Measurements from ENCODE around the gene RPLP2.
A peak's percentile ranks its signal among the peaks of the same experiment; 100 is the strongest.

Gene RPLP2

DNA sequence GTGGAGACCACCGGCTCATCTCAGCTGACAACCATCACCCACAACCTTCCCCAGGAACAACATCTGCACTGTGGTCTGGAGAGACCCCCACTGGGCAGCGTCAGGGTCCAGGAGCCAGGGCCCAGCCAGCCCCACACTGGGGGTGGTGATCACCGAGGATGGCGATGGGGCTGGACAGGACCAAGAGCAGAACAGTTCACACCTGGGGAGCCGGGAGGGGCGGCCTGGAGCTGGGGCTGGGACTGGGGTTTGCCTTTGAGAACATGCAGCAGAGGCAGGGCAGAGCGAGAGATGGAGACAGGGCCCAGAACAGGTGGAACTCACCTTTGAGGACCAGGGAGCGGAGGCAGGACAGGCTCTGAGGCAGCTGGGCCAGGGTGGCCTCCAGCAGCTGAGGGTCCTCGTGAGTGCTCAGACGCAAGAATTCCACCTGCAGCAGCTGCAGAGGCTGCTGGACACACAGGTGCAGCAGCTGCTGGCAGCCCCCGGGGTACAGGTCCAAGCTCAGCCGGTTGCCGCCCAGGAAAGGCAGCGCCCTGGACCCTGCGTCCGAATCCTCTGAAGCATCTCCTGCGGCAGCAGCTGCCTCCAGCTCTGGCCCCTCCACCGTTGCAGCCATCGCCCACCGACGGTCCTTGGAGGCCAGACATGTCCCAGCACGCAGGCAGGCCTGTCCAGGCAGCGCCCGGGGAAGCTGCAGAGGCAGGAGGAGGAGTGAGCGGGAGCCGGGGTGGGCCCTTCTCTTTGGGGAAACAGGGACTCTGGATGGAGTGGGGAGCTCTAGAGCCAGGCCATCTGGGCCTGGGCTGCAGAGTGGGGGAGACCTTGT, 5.8 kb upstream of the RPLP2 start:
- DNase-seq (ENCODE audit: low read depth in 2 of 2), result no peak

DNA sequence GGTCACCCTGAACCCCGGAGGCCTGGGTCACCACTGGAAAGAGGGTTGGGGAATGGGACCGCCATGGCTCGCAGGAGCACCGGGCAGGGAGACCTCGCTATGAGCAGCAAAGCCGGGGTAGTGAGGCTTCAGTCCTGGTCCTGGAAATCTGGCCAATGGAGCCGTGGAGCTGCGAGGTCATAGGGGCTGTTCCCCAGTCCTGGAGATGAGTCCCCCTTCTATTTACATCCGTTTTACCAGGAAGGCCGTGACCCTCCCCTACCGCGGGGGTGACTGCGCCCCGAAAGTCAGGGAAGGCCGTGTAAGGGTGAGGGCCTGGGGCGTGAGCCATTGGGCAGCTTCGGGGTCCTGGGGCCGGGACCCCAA, 5.2 kb upstream of the RPLP2 start:
- no peak for DNase-seq (ENCODE audit: low read depth in 2 of 2)

DNA sequence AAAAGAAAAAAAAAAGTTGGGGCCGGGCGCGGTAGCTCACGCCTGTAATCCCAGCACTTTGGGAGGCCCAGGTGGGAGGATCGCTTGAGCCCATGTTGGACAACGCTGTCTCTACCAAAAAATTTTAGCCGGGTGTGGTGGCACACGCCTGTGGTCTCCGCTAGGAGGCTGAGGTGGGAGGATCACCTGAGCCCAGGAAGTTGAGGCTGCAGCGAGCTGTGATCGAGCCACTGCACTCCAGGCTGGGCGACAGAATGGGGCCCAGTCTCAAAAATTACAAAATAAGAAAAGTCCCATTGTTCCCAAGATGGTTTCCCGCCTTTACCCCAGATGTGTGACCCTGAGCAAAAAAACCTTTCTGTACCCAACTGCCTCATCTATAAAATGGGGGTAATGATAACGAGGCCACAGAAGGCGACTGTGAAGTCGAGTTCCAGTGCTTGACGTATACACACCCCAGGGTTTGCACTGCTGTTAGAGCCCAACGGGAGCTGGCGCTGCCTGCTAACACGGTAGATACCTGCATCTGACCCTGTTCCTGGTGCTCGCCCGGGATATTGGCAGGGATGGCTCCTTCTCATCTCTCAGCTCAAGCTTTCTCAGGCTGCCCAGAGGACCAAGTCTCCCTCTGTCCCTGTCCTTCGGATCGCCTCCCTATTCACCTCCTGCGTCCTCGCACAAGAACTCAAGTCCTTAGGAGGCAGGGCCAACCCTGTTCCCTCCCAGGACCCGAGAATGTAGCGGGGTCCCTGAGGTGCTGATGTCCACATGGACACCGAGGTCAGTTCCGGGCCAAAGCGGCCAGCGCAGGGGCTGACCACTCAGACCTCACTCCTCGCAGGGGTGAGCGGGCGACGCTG, 1.1 kb upstream of the RPLP2 start:
- DNase-seq (ENCODE audit: low read depth in 2 of 2), result no peak

DNA sequence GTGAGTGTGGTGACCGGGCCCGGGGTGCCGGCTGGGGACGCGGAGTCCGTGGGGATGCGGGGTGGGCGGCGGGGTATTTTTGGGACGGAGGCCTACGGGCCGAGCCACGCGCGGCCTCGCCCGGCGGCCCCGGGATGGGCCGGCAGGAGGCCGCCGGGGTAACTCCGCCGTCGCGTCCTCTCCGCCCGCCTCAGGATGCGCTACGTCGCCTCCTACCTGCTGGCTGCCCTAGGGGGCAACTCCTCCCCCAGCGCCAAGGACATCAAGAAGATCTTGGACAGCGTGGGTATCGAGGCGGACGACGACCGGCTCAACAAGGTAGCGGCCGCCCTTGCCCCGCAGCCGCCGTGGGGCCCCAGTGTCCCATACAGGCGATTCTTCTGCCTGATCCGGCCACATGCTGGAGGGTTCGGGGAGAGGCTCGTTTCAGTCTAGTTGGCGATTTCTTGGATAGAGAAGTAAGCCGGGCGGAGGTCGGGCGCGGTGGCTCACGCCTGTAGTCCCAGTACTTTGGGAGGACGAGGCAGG, 337 bp downstream of the RPLP2 start:
- DNase-seq (ENCODE audit: low read depth in 2 of 2), result no peak

DNA sequence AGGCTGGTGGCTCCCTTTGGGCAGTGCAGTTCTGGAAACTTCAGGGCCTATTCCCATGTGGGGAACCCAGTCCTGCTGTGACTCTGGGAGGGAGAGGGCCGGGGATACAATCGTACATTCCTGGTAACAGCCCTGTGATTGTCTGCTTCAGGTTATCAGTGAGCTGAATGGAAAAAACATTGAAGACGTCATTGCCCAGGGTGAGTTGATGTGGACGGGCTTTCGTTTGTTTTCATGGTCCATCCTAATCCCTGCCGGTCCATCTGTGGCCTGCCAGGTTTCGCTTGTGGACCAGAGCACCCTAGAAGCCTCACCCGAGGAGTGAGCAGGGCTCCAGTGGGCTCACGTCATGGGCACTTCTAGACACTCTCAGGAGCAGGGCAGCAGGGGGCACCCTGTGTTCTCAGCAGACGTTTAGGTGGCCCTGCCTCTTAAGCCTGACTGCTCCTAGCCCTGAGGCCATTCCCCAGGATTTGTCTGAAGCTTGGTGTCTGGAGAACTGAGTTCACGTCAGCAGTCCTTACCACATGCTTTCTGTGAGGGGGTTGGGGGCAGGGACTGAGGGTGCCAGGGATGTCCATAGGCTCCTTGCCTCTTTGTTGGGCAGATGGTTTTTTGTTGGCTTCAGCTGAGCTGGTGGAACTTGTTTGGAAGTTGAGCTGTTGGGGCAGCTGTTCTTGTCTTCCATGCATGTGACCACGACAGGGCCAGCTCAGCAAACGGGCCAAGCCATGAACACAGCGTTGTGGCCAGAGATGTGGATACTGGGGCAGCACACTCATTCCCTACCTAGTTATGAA, 1.9 kb downstream of the RPLP2 start:
- no peak for DNase-seq (ENCODE audit: low read depth in 2 of 2)

DNA sequence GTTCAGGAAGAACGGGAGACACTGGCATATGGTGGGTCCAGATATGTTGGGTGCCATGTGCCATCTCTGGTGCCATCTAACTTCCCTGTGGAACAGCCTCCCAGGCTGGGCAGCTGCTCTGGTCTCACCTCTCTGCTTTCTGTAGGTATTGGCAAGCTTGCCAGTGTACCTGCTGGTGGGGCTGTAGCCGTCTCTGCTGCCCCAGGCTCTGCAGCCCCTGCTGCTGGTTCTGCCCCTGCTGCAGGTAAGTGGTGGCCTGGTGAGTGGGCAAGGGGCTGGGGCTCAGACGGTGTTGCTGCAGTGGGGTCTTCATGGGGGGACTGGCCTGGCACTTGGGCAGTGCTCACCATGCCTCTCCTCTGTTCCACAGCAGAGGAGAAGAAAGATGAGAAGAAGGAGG, 2.6 kb downstream of the RPLP2 start:
- DNase-seq (ENCODE audit: low read depth in 2 of 2), result no peak

DNA sequence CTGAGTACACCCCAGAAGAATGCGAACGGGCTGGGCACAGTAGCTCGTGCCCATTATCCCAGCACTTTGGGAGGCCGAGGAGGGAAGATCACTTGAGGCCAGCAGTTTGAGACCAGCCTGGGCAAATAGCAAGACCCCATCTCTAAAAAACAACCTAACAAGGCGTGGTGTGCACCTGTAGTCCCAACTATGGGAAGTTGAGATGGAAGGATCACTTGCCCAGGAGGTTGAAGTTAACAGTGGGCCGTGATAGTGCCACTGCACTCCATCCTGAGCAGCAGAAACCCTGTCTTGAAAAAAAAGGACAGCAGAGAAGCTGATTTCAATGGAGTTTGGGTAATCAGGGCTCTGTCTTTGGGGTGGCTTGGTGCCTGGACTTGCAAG, 3.3 kb downstream of the RPLP2 start:
- no peak for DNase-seq (ENCODE audit: low read depth in 2 of 2)

DNA sequence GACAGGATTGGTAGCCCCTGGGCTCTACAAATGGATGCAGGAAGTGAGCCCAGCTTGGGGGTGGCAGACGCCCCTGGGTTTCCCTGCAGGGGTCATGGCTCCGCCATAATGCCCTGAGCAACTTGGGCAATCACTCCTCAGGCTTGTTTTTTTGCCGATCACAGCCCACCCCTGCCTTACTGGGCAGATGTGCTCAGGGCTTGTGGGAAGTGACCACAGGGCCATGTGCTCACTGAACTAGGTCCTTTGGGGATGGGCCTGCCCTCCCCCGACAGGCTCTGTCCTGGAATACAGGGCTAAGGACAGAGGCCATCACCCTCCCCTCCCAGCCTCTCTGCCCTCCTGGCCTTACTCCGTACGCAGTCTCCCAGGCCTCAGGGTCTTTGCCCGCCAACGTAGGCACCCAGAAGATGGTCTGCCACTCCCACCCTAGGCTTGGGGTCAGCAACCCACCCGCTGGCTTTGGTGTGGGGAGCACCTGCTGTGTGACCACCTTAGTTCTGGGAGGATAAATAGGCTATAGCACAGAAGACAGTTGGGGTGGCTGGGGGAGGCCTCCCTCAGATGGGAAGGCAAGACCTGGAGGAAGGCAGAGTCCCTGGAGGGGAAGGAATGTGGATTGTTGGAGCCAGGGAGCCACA, 3.8 kb downstream of the RPLP2 start:
- DNase-seq (ENCODE audit: low read depth in 2 of 2), result no peak

DNA sequence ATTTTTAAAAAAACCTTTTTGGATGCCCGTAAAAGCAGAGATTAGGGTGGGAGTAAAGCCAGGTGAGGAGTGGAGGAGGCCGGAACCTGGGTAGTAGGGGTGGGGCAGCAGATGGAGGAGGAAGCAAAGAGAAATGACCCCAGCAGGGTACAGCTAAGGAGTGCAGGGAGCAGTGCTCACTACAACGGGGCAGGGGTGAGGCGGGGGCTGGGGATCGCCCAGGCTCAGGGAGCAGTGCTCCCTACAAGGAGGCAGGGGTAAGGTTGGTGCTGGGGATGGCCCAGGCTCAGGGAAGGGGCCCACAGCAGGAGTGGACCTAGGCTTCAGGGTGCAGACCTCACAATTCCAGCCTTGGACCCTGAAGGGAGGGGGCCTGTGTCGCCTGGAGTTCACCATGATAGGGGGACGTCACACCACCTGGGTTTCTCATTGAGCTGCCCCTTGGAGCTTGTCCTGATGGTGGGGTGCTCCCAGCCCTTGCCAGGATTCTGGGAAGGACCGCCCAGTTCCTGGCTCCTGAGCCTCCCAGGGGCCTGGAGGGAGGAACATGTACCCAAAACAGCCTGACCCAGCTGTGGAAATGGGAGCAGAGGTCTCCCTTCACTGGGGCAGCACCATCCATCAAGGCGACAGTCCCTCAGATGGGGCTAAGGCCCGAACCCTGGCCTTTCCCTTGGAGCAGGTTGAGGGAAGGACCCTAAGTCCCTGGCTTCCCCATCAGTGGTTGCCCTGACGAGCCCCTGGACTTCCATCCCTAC, 6.1 kb downstream of the RPLP2 start:
- DNase-seq (ENCODE audit: low read depth in 2 of 2), result no peak

DNA sequence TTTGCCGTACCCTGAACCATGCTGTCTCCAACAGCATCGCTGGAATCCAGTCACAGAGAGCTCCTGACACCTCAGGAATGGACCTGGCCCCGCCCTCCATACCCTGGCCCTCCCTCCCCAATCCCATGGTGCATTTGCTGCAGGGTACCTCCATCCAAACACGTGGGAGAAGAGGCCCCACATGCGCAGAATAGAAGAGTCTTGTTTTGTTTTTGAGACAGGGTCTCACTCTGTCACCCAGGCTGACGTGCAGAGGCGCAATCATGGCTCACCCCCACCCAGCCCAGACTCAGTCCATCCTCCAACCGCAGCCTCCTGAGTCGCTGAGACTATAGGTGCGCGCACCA, 6.6 kb downstream of the RPLP2 start:
- DNase-seq (ENCODE audit: low read depth in 2 of 2), result no peak

DNA sequence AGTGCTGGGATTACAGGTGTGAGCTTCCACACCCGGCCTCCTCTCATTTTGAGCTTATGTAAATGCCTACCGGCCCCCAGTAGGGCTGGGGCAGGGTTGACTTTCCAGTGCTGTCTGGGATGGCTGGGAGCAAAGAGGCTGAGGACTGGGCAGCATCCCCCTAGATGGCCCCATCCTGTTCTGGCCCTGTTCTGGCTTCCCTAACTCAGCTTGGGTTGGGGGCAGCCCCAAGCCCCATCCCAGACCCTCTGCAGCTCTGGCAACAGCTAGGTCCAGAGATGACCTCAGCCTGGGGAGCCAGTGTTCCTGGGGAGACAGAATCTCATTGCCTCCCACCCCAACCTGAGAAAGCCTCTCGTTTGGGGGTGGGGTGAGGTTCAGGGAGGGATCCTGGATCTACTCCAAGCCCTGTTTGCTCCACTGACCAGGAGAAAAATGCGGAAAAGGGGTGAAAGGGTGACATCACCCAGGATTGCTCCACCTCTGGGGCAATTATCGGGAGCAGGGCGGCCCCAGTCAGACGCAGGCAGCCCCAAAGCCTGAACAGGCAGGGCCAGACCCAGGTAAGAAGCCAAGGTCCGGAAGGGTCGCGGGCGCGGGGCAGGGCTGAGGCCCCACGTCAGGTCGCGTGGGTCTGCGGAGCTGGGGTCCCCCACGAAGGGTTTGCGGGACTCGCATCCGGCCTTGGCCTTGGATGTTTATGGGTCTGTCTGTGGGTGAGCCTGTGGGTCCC, 8.8 kb downstream of the RPLP2 start, which contains the start of gene PNPLA2:
TSS of gene PNPLA2 (plus strand) at position 519 of the 733 bp plus-strand sequence. CDS start 805 bp downstream, outside the sequence.
- DNase-seq (ENCODE audit: low read depth in 2 of 2), result no peak

DNA sequence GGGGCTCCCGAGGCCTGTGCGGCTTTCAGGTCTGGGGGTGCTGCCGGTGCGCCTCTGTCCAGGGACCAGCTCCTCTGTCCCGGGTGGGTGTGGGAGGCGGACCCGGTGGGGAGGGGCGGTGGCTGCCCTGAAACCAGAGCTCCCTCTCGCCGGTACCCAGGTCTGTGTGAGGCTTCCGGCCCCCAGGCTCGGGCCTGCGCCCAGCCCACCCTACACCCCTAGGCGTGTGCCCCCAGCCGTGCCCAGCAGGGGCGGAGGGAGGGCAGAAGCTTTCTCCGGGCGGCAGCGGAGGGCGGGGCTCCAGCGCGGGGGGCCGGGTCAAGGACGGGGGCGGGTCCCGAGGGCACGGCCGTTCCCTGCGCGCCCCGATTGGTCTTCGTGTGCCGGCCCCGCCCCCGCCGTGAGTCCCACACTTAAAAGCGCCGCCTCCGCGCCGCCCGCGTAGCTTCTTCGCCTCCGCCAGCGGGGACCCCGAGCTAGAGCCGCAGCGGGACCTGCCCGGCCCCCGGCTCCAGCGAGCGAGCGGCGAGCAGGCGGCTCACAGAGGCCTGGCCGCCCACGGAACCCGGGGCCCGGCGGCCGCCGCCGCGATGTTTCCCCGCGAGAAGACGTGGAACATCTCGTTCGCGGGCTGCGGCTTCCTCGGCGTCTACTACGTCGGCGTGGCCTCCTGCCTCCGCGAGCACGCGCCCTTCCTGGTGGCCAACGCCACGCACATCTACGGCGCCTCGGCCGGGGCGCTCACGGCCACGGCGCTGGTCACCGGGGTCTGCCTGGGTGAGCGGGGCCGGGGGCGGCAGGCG, 9.6 kb downstream of the RPLP2 start:
- peak; percentile 84 to 85 for DNase-seq (ENCODE audit: low read depth in 2 of 2)

DNA sequence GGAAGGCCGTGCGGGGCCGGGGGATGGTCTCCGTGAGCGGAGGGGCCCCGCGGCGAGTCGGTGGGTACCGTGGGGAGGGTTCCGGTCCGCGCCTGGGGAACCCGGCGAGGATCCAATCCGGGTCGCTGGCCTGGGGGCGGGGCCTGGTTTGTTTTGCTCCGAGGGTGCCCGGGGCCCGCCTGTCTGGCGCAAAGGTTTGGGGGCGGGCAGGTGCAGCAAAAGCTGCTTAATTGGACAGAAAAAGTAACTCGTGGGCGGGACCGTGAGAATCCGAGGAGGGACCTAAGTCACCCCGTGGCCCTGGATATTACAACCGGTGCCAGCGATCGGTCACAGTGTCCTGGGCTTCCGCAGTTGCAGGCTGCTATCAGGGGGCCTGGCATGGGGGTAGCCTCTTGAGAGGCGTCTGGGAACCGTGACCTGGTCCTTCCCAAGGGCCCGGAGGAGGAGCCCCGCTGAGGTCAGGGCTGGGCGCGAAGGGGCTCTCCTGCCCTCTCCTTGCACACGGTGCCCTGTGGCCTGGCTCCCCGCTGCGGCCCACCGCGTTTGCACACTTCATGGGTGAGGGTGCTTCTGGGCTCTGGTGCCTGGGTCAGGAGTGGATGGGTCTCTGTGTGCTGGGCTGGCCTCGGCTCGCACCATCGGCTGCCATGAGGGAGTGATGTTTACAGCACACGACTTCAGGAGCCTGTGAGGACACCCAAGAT, 10.3 kb downstream of the RPLP2 start:
- peak; percentile 77 to 85 for DNase-seq (ENCODE audit: low read depth in 2 of 2)

DNA sequence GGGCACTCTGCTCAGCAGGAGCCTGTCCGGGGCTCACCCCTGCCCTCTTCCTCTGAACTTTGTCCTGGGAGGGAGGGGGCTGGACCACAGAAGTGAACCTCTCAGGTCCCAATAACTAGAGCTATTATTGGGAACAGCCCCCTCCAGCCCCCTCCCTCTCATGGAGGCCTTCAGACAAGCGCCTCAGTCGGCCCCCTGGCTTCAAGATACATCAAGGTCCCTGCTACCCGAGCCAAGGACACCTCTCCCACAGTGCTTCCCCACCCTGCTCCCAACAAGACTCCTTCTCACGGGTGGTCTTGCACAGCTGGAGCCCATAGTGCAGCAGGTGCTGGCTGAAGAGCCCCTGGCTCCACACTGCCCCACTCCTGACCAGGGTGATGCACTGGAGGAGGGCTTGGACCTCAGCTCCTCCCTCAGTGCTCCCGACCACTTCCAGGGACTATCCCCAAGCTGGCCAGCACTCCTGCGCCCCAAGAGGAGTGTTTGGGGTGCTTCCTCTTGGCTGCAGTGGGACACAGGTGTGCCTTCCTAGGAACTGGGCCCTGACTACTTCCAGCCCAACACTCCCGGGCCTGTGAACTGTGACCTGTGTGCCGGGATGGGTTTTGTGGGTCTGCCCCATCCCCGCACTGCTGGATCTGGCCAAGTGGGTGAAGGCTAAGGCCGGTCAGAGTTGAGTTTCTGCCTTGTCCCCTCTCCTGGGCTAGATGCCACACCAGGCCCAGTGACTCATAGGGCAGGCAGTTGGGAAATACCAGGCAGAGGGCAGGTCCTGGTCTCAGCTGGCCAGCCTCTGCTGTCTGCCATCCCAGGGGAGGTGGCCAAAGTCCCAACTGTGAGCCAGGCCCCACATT, 11.1 kb downstream of the RPLP2 start:
- no peak for DNase-seq (ENCODE audit: low read depth in 2 of 2)

DNA sequence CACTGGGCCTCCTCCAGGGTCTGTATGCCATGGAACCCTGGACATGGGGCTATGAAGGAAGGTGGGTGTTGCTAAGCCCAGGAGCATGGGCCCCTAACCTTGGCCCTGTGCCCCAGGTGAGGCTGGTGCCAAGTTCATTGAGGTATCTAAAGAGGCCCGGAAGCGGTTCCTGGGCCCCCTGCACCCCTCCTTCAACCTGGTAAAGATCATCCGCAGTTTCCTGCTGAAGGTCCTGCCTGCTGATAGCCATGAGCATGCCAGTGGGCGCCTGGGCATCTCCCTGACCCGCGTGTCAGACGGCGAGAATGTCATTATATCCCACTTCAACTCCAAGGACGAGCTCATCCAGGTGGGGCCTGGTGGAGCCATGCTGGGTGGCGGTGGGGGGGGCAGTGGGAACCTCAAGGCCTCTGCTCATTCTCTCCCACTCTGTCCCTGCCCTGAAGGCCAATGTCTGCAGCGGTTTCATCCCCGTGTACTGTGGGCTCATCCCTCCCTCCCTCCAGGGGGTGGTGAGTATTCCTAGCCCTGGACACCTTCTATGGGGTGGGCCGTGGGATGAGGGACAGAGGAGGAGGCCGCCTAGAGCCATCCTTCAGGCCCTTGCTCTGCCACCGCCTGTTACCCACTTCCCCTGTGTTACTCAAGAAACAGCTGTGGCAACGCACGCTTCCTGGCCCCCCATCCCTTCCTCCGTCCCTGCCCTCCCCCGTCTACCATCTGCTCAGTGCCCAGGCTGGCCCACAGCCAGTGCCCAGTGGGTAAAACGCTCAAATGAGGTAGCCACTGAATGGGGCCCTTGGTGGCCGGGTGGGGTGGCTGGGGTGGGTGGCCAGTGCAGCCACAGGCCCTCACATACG, 12.0 kb downstream of the RPLP2 start:
- no peak for DNase-seq (ENCODE audit: low read depth in 2 of 2)

DNA sequence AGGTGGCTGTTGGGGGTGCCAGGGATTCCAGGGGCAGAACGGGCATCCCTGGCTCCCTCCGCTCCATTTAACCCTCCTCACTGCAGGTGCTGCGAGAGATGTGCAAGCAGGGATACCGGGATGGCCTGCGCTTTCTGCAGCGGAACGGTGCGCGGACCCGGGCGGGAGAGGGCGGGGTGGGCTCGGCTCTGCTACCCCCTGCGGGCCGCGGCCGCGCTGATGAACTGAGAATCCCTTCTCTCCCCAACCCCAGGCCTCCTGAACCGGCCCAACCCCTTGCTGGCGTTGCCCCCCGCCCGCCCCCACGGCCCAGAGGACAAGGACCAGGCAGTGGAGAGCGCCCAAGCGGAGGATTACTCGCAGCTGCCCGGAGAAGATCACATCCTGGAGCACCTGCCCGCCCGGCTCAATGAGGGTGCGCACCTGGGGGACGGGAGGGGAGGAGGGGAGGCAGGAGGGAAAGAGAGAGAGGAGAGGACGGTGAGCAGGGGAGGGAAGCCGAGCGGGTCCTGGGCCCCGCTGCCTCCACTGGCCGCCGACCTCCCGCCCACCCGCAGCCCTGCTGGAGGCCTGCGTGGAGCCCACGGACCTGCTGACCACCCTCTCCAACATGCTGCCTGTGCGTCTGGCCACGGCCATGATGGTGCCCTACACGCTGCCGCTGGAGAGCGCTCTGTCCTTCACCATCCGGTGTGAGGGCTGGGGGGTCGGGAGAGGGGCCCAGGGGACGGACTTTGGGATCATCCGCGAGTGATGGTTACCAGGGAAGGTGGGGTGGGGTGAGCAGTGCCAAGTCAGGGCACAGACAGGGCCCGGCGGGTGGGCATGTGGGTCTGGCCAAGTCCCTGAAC, 13.9 kb downstream of the RPLP2 start:
- no peak for DNase-seq (ENCODE audit: low read depth in 2 of 2)

Data from stimulated activated CD8-positive, alpha-beta memory T cell treated with anti-CD3 and anti-CD28 coated beads, Interleukin-15, amount 100 ng/mL, for 4 hours (primary cell).